Peyer's patch (tissue), 4 donors: ENCODE data around the gene LPAR2. TPM values are rescaled to one million over a fixed set of nuclear protein-coding genes. Genes with fewer than 3 reads are reported as not detected.

Experiments
- DNase-seq, 3 donors: peaks; one replicate each; pipeline ENCODE4 v3.0.0-alpha.2; 2017 to 2019
- H3K27ac ChIP-seq, 4 donors: fragments of 200-600 bp; sonication (generic); one replicate each; pipeline ENCODE4 v1.5.1; 2016 to 2019
- H3K27me3 ChIP-seq, 2 donors: fragments of 200-600 bp; sonication (generic); one replicate each; pipeline ENCODE4 v1.5.1; 2019
- H3K36me3 ChIP-seq, 3 donors: fragments of 200-600 bp; sonication (generic); one replicate each; pipeline ENCODE4 v1.5.1; 2016 to 2019
- H3K4me1 ChIP-seq, 4 donors: fragments of 200-600 bp; sonication (generic); one replicate each; pipeline ENCODE4 v1.5.1; 2016 to 2019
- H3K4me3 ChIP-seq, 4 donors: fragments of 200-600 bp; sonication (generic); 1 replicate in 3 of 4; 2 replicates in 1 of 4; pipeline ENCODE4 v1.5.1; 2016 to 2019; ENCODE audit warnings: mild to moderate bottlenecking in 1 of 4
- H3K9me3 ChIP-seq, 4 donors: fragments of 200-600 bp; sonication (generic); one replicate each; pipeline ENCODE4 v1.5.1; 2016 to 2019; ENCODE audit warnings: mild to moderate bottlenecking in 1 of 4
- POLR2A ChIP-seq, 2 donors: fragments of 450-650 bp; IDR thresholded peaks; one replicate each; pipeline ENCODE4 v1.5.1; 2017; ENCODE audit warnings: antibody characterized with exemption in 2 of 2, mild to moderate bottlenecking in 2 of 2, moderate library complexity in 2 of 2
- total RNA-seq, 4 donors: library from RNA; depleted of rRNA; stranded (reverse); fragments of >200 nt; gene quantifications; one replicate each; pipeline ENCODE4 v1.1.0, GENCODE V29; 2016
- TF ChIP-seq, protein P1 (sequence below), 6 experiments: fragments of 450-650 bp in 4 of 6; fragments of 200-600 bp in 2 of 6; sonication (generic) in 1 of 6; IDR thresholded peaks; one replicate each; pipeline ENCODE4 v1.5.1; 2017 to 2019; ENCODE audit warnings: antibody characterized with exemption in 6 of 6, mild to moderate bottlenecking in 3 of 6, moderate library complexity in 1 of 6

Gene LPAR2
- total RNA-seq, 4 donors from 2014 or later: 14.9 to 44.2 (median 34.6) TPM

DNA sequence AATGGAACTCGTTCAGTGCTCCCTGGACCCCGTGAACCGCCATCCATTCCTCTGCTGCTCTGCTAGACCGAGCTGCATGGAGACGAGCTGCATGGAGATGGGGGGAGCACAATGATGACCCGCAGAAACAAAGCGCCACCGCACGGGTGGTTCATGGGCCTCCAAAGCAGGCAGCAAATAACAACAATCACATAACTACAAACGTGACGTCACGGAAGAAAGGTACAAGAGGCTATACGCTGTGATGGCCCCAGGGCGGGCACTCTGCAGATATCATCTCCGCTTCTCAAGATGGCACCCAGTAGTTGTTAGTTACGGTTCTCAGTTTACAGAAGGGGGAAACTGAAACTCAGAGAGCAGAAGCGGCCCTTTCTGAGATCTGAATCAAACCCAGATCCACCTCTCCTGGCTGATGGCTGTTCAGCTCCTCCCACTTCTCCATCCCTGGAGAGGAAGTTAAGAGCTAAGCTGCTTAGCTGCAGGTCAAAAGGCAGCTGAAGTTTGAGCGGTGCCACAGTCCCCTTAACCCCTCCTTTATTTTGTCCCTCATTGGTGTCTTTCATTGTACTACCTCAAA, 33.7 kb upstream of the LPAR2 start:
- Histone ChIP-seq H3K9me3 (no peaks in the 10 kb centered on the region), H3K27ac (peak overlapping the region in 3 of 4 donors; percentile 19 to 96 (median 95)), H3K4me3 (peak overlapping the region in 2 of 4 donors; percentile 13 to 84), H3K27me3 (no peaks in the 10 kb centered on the region), H3K4me1 (peaks cover 0 to 22% (median 8%) of the 10 kb centered on the region in 4 donors), H3K36me3 (peaks cover 0 to 37% (median 0%) of the 10 kb centered on the region in 3 donors)
- DNase-seq: peak in 2 of 3 donors; percentile 65 to 70
- TF ChIP-seq, protein P1, sequence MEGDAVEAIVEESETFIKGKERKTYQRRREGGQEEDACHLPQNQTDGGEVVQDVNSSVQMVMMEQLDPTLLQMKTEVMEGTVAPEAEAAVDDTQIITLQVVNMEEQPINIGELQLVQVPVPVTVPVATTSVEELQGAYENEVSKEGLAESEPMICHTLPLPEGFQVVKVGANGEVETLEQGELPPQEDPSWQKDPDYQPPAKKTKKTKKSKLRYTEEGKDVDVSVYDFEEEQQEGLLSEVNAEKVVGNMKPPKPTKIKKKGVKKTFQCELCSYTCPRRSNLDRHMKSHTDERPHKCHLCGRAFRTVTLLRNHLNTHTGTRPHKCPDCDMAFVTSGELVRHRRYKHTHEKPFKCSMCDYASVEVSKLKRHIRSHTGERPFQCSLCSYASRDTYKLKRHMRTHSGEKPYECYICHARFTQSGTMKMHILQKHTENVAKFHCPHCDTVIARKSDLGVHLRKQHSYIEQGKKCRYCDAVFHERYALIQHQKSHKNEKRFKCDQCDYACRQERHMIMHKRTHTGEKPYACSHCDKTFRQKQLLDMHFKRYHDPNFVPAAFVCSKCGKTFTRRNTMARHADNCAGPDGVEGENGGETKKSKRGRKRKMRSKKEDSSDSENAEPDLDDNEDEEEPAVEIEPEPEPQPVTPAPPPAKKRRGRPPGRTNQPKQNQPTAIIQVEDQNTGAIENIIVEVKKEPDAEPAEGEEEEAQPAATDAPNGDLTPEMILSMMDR (IDR thresholded peaks at IDR 0.05): no peak
- TF ChIP-seq POLR2A (IDR thresholded peaks at IDR 0.05): no peak

DNA sequence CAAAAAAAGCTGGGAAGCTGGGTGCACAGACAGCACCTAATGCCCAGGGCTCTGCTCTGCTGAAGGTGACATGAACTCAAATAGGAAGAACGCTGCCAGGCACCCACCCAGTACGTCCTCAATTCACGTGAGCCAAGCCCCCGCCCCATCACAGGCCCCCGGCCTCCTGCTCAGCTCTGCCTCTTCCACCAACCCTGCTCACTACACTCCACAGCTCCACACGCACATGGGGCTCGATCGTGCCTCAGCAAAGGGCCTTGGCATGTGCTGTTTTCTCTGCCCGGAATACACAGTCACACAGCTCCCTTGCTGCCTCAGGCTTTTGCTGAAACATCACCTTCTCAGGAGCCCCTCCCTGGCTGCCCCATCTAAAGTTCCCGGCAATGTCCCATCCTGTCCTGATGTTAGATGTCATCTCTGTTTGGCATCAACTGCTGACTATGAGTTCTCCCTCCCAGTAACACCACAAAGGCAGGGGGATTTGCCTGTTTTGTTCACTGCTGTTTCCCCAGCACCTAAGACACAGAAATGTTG, 33.2 kb upstream of the LPAR2 start:
- Histone ChIP-seq H3K27ac (peak overlapping the region in 3 of 4 donors; percentile 19 to 96 (median 95)), H3K36me3 (peaks cover 0 to 43% (median 0%) of the 10 kb centered on the region in 3 donors), H3K9me3 (no peaks in the 10 kb centered on the region), H3K27me3 (no peaks in the 10 kb centered on the region), H3K4me3 (peak overlapping the region in 1 of 4 donors; percentile 13), H3K4me1 (peaks cover 0 to 22% (median 8%) of the 10 kb centered on the region in 4 donors)
- DNase-seq: no peak
- TF ChIP-seq, protein P1 (IDR thresholded peaks at IDR 0.05): no peak
- TF ChIP-seq POLR2A (IDR thresholded peaks at IDR 0.05): no peak

DNA sequence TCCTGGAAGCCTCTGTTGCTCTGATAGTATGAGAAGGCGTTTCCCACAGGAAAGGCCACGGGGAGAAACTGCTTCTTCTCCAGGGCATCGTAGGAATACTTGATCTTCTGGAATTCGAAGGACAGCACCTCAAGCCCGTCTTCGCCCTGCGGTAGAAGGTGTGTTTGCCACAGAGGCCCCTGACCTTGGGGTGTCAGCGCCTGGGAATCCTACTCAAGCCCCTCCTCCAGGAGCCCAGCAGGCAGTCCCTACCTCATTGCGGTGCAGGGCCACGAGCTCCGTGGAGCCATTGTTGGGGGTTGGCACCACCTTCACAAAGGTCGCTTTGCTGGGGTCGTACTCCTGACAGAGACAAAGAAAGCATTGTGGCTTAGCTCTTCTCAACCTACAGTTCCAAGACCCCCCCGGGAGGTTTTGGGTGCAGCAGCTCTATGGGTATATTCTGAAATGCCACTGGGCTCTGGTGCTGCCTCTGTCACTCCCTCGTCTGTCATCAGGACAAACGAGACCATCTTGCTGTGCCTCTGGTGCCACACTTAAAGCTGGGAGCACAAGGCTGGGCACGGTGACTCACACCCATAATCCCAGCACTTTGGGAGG, 31.7 kb upstream of the LPAR2 start:
- Histone ChIP-seq H3K4me3 (no peak overlapping the region), H3K9me3 (no peaks in the 10 kb centered on the region), H3K36me3 (peaks cover 0 to 58% (median 0%) of the 10 kb centered on the region in 3 donors), H3K27me3 (no peaks in the 10 kb centered on the region), H3K27ac (no peak overlapping the region), H3K4me1 (peaks cover 0 to 22% (median 8%) of the 10 kb centered on the region in 4 donors)
- no peak for DNase-seq
- TF ChIP-seq POLR2A (IDR thresholded peaks at IDR 0.05): no peak
- TF ChIP-seq, protein P1 (IDR thresholded peaks at IDR 0.05): no peak

DNA sequence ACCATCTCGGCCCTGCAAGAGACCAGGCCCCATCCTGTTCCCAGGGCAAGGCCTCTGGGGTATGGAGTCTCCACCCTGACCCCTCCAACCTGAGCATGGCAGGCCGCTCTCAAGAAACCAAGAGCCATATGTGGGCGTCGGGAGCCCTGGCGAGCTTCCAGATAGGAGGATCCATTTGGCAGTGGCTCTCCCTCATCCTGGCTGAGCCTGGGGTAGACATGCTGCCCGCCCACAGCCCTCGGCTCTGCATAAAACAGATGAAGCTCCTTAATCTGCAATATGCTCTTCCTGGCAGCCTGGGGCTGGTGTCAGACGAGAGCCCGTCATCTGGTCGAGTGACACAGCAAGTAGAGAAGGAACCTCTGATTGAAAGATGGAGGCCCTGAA, 29.4 kb upstream of the LPAR2 start:
- Histone ChIP-seq H3K4me1 (peaks cover 0 to 15% (median 5%) of the 10 kb centered on the region in 4 donors), H3K9me3 (no peaks in the 10 kb centered on the region), H3K27me3 (no peaks in the 10 kb centered on the region), H3K36me3 (peaks cover 0 to 81% (median 0%) of the 10 kb centered on the region in 3 donors), H3K4me3 (no peak overlapping the region), H3K27ac (no peak overlapping the region)
- no peak for TF ChIP-seq POLR2A (IDR thresholded peaks at IDR 0.05)
- TF ChIP-seq, protein P1 (IDR thresholded peaks at IDR 0.05): no peak
- no peak for DNase-seq

DNA sequence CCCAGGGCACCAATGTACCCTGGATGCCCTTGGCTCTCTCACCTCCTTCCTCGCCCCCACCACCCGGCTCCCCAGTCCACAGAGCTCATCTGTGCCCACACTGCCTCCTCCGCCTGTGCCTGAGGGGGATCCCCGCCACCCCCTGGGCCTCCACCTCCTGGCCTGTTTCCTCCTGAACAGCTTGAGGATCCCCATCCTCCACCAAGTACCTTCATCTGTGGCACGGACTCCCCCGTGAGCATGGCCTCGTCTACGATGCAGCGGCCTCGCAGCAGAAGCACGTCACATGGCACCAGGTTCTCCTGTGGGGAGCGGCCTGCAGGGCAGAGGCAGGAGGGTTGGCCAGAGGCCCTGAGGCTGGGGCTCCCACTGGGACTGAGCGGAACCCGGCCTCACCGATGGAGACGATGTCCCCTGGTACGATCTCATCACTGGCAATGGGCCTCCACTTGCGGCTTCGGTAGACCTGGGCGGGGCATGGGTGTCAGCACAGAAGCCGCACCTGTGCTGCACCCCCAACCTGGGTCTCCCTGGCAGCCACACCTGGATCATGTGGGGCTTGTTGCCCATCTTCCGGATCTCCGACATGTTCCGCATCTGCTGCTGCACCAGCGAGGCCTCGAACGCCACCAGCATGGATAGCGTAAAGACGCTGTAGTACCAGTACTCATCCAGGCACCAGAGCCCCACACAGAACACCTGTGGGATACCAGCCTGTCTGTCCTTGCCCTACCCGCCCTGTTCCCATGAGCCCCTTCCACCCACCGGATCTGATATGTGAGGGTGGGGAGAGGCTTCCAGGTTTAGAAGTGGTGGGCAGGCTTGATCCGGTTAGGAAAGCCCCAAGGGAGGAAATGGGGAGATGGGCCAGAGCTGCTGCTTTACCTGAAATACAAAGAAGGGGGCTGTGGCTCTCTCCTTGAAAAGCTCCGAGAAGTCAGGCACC, 28.7 kb upstream of the LPAR2 start:
- H3K36me3 ChIP-seq: peaks cover 0 to 88% (median 0%) of the 10 kb centered on the region in 3 donors
- H3K4me1 ChIP-seq: peaks cover 0 to 9% (median 3%) of the 10 kb centered on the region in 4 donors
- no peak for DNase-seq
- TF ChIP-seq, protein P1 (IDR thresholded peaks at IDR 0.05): no peak
- TF ChIP-seq POLR2A (IDR thresholded peaks at IDR 0.05): no peak
- H3K9me3 ChIP-seq: no peaks in the 10 kb centered on the region
- no peaks in the 10 kb centered on the region for H3K27me3 ChIP-seq
- H3K27ac ChIP-seq: no peak overlapping the region
- no peak overlapping the region for H3K4me3 ChIP-seq
